ENCODE data around the gene RAB43.

RAB43 gene

GRCh38 chr3:129061023-129061887 is 60.3 kb downstream of the RAB43 start:
- DNase-seq (ENCODE audit: low spot score), result no peak

- DNase-seq (ENCODE audit: low spot score), result no peak
These were observed 61.2 kb downstream of the RAB43 start, which contains the start of gene GP9 for GRCh38 chr3:129060276-129061022. GP9 (plus strand) TSS chr3:129060779; CDS start chr3:129061740, 961 bp downstream.

- no peak for DNase-seq (ENCODE audit: low spot score)
These were observed 62.2 kb downstream of the RAB43 start for GRCh38 chr3:129059311-129059958.

GRCh38 chr3:129058441-129059200 is 63.0 kb downstream of the RAB43 start:
- DNase-seq (ENCODE audit: low spot score), result peak; percentile 27

- no peak for DNase-seq (ENCODE audit: low spot score)
These were observed 64.4 kb downstream of the RAB43 start for GRCh38 chr3:129057249-129057648.

- no peak for DNase-seq (ENCODE audit: low spot score)
These were observed 65.0 kb downstream of the RAB43 start for GRCh38 chr3:129056451-129057173.

- no peak for DNase-seq (ENCODE audit: low spot score)
These were observed 66.9 kb downstream of the RAB43 start for GRCh38 chr3:129054605-129055104.

GRCh38 chr3:129052675-129053074 is 68.9 kb downstream of the RAB43 start:
- DNase-seq (ENCODE audit: low spot score), result no peak

GRCh38 chr3:129051871-129052340 is 69.7 kb downstream of the RAB43 start:
- no peak for DNase-seq (ENCODE audit: low spot score)

GRCh38 chr3:129050556-129051295 is 70.9 kb downstream of the RAB43 start:
- DNase-seq (ENCODE audit: low spot score), result no peak

- no peak for DNase-seq (ENCODE audit: low spot score)
These were observed 74.1 kb downstream of the RAB43 start for GRCh38 chr3:129047553-129047839.

- DNase-seq (ENCODE audit: low spot score), result no peak
These were observed 74.7 kb downstream of the RAB43 start for GRCh38 chr3:129046732-129047552.

- no peak for DNase-seq (ENCODE audit: low spot score)
These were observed 75.4 kb downstream of the RAB43 start for GRCh38 chr3:129046037-129046731.

GRCh38 chr3:129045675-129046036 is 75.9 kb downstream of the RAB43 start:
- peak; percentile 11 for DNase-seq (ENCODE audit: low spot score)

GRCh38 chr3:129040579-129041300 is 80.9 kb downstream of the RAB43 start:
- no peak for DNase-seq (ENCODE audit: low spot score)

GRCh38 chr3:129040039-129040336 is 81.6 kb downstream of the RAB43 start:
- DNase-seq (ENCODE audit: low spot score), result no peak

- no peak for DNase-seq (ENCODE audit: low spot score)
These were observed 82.1 kb downstream of the RAB43 start for GRCh38 chr3:129039271-129040038.

Data from CD4-positive, alpha-beta T cell treated with Interleukin-15 for 4 hours (primary cell).